HG02970 (cell line): ENCODE results near the gene TRABD.

Experiments
- ATAC-seq: cut with Tn5 transposase; IDR thresholded peaks from one replicate; pipeline ENCODE4 v1.9.1; 2021; ENCODE audit warnings: mild to moderate bottlenecking, moderate library complexity, moderate number of reproducible peaks; ENCODE audit not compliant: unreplicated experiment, low FRiP score

Gene TRABD

DNA sequence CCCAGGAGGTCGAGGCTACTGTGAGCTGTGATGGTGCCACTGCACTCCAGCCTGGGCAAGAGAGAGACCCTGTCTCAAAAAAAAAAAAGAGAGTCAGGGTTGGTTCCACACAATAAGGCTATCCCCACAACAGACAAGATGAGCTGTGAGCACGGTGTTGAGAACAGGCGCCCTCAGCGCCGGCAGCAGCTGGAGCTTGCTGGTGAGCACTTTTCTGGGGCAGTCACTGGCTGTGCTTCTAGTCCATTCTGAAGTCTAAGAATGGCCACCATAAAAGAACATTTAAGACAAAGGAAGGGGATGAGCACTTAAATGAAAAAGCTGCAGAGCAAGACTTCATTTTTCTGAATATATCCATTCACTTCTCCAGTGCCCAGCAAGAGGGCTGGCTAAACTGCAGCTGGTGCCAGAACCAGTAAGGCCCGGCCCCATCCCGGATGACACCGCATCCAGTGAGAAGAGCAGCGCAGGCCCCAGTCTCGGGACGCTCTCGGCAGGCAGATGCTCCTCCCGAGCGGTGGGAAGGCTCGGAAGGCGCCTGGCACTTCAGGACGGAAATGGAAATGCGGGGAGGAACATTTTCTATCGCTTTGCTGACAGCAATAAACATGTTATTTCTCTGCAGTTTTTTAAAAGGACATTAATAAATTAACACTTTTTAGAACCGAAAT lies 46.9 kb downstream of the TRABD start:
- ATAC-seq, result no peak

DNA sequence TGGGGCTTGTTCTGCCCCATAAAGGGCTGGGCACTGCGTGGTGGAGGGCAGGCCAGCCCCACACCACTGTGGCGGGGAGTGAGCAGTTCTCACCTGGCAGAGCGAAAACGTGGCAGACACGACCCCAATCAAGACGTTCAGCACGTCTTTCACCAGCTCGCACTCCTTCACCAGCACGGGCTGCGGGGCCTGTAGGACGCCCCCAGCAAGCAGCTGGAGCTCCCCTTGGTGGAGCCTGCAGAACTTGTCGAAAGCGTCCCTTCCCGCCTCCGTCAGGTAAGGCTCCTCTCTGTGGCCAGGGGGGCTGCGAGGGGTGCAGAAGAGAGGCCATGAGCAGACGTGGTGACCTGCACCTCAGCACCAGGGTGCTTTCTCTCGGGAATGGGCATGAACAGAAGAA lies 47.5 kb downstream of the TRABD start:
- ATAC-seq, result no peak

DNA sequence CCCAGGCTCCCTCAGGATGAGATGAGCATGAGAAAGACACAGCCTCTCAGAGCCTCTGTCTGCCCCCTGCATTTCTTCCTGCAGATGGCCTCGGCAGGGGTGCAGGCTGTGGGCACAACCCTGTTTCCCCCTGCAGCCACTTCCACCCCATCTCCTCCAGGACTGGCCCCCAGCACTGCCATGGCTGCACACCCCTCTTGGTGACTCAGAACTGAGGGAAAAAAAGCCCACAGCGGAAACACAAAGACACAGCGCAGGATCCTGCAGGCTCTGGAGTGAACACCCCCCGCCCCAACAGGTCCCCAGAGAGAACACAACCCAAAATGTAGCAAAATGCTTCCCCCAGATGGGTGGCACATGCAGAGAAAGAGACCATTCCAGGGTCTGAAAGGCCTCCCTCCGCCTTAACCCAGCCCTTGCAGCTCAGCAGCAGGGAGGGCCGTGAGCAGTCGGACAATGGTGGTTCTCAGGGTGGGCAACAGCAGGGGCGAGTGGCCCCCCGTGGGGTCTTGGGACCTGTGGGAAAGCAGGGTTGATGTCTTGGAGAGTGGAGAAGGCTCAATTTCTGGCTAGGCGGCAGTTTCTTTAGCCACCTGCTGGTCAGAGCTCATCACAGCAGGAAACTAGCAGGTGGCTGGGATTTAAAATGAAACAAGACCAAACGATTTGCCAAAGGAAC lies 51.2 kb downstream of the TRABD start:
- no peak for ATAC-seq

DNA sequence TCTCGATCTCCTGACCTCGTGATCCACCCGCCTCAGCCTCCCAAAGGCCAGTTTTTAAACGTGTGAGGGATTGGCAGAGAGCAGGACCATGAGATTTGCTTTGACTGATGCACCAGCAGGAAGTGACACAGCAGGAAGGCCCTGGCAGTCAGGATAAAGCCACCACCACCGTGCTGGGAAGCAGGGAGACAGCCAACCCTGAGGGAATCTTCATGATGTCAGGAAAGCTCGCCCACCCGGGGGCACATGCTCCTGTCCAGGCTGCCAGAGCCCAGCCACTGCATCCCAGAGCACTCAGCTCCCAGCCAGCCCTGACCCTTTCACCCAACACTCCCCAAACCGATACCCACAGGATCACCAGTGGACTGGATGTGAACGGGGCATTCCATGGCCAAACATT lies 53.0 kb downstream of the TRABD start:
- no peak for ATAC-seq

DNA sequence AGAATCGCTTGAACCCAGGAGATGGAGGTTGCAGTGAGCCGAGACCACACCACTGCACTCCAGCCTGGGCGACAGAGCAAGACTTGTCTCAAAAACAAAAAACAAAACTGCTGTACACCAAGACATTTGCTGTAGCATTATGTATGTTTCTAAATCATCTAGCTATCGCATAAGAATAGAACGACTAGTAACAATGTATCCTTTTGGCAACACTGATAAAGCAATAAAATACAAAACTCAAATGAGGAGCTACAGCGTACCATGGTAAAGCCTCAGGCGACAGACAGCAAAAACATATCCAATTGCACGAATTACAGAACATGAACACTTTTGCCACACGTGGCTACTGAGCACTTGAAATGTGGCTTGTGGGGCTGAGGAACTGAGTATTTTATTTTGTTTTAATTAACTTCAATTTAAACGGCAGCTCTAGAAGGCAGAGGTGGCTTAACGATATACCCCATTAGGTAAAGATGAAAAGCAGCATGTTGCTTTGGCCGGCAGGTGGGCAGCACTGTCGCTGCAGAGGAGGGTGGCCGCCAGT lies 56.8 kb downstream of the TRABD start:
- no peak for ATAC-seq

DNA sequence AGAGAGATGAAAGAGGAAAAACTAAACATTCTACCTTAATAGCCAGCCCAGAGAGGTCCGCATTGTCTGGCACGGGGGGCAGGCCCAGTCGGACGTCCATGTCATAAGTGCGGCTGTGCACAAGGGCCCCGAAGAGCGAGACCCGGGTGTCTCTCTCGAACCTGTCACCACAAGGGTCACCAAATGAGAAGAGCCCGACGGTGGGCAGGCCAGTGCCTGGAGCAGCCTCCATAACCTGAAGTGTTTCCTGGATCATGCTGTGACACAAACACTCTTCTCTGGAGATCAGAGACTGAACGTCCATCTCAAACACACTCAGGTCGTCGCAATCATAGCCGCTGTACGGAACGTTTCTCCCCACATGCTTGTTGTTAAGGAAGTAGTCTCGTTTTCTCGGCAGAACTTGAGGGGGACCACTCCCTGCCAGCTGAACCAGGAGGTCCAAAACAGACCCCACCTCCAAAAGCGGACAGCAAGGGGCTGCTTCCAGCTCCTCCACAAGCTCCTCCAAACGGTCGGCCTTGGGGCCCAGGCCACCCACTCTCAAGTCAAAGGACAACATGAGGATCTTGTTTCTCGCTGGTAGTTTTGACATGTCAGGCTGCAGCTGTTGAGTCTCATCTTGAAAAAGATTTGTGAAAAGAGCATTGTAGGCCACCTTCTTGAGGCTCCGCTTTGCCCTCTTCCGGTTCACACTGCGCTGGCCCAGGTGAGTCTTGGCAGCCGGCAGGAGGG lies 58.1 kb downstream of the TRABD start:
- no peak for ATAC-seq

DNA sequence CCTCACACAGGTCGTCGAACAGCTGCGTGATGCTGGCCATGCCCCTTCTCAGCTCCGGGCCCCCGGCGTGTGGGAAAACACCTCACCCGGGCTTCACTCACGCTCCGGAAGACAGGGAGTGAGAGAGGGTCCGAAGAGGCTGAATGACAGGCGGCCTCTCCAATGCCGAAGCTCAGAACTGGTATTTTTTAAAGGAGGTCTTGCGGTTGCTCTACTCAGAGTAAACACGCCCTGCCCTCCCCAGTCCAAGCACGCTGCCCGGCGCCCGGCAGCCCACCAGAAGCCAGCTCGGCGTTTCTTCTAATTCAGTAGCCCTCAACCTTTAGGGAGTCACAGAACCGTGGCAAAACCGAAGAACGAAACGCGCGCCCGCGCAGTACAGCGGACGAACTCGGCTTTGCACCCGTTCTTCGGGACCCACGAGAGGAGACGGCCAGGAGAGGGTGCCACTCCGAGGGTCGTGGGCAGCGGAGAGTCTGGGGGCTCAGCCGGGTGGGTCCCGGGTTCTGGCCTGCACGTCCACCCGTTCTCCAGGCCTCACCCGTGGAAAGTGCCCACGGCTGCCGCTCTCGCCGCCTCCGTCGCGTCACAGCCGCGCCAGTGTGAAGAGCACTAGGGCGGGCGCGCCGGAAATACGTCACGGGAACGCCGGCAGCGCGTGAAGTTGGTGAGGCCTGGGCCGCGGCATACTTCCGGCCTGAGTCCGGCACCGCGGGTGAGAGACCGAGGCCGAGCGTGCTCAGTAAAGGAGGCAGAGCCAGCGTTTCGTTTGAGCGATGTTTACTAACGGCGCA lies 58.9 kb downstream of the TRABD start, which contains the start of gene TUBGCP6:
TUBGCP6 (minus strand) TSS at position 604 of the 794 bp plus-strand sequence; CDS start at position 40, 564 bp downstream.
- ATAC-seq, result peak; percentile 62

DNA sequence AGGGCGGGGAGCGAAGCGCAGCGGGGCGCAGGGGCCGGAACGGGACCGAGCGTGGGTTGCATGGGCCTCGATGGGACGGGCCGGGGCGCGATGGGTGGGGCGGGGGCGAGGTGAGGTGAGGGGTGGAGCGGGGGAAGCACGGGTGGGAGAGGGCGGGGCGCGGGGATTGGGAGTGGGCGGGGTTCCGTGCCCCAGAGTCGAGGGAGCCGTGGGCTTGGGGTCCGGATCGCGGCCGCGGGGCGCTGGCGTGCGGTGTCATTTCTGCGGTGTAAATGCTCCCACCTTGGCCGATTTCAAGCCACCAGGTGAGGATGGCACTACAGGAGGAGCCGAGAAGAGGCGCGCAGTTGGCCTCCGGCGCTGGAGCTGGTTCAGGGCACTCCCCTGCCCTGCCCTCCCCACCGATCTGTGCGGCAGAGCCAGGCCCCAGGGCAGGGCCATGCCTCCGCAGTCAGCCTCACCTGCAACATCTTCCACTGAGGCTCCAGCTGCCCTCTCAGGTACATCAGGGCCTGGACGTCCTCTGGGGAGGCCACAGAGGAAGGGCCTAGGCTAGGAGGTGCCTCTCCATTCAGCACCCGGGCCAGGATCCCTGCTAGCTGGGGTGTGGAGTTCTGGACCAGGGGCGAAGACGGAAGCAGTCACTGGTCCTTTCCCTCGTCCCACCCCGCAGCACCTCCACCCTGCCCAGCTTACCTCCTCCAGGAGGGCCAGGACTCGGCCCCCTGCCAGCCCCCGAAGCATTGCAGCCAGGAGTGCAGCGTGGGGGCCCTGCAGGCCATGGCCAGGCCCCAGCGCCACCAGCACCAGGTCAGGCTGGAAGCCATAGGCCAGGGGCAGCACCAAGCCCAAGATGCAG lies 59.7 kb downstream of the TRABD start:
- ATAC-seq, result no peak

DNA sequence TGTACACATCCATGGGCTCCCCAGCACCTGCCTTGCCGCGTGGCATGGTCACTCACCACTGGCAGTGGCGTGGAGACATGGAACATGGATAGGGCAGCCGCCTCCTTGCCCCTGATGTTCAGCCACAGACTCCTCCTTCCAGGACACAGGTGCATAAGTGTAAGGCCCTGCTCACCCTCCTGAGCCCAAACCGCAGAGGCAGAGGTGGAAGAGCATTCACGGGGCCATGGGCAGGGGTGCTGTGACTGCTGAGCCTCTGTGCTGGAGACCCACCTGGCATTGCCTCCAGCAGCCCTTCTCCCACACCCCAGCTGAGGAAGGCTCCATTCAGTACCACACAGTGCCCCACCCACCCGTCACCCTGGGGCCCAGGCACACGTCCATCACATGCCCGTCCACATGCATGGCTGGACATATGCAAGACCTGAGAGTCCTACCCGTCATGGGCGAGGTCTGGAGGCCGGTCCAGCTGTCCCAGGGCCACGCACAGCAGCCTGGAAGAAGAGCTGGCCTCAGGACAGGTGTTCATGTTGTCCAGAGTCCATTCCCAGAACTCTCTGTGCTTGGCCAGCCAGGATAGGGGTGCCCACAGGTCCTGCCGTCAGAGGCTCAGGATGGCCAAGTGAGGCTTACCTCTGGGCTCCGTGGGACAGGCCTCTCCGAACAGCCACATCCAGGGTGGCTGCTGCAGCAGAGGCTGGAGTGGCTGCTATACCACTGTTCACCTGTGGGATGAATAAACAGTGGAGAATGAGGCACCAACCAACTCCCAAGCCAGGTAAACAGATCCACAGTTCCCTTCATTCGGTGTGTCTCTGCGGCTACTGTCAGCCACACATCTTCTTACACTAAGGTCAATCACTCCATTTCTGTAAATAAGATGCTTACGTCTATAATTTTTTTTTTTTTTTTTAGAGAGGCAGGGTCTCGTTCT lies 60.8 kb downstream of the TRABD start:
- ATAC-seq, result no peak

DNA sequence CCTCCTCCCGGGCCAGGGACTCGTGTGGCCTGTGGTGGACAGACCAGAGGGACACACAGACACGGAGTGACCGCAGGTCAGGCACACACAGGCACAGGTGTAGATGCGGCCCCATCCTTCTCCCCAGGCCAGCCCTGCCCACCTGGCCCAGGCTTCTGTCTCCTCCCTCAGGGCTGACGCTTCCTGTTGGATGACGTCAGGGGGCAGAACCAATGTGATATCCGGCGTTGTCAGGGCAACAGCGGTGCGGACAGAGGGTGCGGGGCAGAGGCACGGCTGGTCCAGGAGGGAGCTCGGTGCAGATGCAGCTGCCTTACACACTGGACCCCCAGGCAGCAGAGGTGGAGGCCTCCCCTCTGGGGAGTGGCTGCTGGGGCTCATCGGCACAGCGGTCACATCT lies 62.0 kb downstream of the TRABD start:
- ATAC-seq, result no peak

DNA sequence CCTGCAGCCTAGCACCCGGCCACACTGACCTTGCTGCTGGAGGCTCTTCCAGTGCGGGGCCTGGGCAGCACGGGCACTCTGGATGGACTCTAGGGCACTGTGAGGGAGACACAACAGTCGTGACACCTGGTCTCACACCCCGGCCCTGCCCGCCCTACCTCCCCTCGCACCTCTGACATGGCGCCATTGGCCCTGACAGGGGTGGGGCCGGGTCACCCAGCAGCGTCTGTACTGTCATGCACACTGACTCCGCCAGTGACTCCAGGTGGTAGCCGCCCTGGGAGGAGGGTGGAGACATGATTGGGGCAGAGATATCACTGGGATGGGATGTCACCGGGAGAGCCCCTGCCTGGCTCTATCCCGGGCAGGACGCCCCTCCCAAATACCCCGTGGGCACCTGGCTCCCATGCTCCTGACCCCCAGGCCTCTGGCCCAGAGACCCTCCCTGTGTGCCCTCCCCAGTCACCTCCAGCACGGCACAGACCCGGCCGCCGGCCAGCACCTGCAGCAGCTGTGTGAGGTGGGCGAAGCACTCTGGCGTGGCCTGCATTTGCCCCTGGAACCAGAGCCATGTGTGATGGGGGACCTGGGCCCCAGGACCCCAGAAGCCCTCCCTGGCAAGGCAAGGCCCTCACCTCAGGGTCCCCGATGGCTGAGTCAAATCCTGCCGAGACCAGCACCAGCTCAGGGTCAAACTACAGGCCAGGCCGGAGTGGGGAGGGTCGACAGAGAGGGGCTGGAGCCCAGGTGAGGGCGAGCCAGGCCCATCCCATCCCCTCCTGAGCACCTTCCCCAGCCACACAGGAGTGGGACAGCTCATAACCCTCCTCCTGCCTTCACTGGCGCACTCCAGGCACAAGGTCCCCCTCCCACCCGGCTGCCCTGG lies 62.7 kb downstream of the TRABD start:
- no peak for ATAC-seq
